ENCODE data around the gene ZNF780B.
A peak's percentile ranks its signal among the peaks of the same experiment; 100 is the strongest.

ZNF780B gene

DNA sequence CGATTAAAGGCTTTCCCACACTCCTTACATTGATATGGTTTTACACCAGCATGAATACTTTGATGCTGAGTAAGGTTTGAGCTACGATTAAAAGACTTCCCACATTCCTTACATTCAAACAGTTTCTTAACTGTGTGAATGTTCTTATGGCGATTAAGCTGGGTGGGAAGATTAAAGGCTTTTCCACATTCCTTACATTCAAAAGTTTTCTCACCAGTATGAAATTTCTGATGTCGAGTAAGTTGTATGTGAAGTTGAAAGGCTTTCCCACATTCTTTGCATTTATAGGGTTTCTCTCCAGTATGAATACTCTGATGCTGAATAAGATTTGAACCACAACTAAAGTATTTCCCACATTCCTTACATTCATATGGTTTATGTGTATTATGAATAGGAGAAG, 20.0 kb downstream of the ZNF780B start:
- DNase-seq: no peak

DNA sequence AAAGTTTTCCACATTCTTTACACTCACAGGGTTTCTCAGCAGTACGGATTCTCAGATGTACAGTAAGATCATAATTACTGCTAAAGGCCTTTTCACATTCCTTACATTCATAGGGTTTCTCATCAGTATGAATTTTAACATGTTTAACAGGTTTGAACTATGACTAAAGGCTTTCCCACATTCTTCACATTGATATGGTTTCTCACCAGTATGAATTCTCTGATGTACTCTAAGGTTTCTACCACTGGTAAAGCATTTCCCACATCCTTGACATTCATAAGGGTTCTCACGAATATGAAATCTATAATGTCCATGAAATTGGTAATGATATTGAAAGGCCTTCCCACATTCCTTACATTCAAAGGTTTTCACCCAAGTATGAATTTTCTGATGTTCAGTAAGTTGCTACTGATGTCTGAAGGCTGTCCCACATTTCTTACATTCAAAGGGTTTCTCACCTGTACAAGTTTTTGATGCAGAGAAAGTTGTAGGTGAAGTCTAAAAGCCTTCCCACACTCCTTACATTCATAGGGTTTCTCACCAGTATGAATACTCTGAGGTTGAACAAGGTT, 22.0 kb downstream of the ZNF780B start:
- DNase-seq: no peak

DNA sequence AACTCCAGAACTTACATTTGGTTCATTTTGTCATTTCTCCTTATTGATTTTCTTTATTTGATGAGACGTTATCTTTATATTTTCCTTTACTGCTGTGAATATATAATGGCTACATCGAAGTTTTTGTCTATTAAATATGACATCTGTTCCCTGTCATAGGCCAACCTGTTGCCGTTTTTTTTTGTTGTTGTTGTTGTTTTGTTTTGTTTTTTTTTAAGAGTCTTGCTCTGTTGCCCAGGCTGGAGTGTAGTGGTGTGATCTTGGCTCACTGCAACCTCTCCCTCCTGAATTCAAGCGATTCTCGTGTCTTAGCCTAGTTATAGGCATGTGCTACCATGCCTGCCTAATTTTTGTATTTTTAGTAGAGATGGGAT, 29.4 kb downstream of the ZNF780B start:
- DNase-seq: no peak

DNA sequence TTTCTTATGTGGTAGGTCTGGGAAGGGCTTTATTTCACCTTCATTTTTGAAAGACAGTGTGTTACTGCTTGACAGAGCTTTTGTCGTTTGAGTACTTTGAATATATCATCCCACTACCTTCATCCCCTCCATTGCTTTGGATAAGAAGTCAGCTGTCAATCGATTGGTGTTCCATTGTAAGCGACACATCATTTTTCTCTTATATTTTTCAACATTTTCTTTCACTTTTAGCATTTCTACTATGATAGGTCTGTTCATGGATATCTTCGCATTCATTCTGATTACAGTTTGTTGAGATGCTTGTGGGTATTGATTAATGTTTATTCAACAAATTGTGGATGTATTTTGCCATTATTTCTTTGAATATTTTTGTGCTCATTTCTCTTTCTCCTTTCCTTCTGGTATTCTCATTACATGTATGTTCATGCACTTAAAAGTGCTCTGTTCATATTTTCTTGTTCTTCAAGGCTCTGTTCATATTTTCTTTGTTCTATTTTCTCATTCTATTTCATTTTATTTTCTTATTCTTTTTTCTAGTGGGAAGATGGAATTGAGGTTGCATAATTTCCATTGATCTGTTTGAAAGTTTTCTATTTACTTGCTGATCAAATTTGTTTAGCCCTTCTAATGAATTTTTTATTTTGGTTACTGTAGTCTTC, 30.0 kb downstream of the ZNF780B start:
- DNase-seq: no peak

DNA sequence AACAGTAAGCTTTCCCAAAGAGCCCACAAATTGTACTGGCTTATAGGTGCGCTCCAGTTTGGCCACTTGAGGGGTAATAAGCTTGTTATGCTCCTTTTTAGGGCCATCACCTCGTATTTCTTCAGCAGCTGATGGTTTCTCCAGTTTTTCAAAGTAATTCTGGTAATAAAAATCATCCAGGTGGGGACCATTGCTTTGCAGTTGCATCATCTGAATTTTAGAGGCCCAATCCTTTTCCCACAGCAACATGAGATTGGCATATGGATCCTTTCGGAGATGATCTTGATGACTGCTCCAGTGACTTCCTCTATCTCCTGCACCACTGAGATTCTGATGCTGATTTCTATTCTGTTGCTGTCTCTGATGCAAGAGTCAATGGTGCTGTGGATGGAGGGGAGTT, 32.1 kb downstream of the ZNF780B start:
- DNase-seq: no peak

DNA sequence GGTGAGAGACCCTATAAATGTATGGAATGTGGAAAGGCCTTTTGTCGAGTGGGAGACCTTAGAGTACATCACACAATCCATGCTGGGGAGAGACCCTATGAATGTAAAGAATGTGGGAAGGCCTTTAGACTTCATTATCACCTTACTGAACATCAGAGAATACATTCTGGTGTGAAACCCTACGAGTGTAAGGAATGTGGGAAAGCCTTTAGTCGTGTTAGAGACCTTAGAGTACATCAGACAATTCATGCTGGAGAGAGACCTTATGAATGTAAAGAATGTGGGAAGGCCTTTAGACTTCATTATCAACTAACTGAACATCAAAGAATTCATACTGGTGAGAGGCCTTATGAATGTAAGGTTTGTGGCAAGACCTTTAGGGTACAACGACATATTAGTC, 42.0 kb downstream of the ZNF780B start:
- DNase-seq: no peak

DNA sequence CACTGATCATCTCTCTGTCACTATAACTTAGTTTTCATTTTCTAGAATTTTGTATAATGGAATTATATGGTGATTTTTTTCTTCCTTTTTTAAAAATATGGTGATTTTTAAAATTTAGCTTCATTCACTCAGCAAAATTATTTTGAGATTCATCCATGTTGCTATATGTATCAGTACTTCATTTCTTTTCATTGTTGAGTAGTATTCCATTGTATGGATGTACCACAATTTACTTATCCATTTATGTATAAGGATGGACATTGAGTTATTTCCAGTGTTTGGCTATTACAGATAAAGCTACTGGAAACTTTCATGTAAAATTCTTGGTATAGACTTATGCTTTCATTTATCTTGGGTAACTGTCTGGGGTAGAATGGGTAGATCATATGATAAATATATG, 46.4 kb downstream of the ZNF780B start:
- no peak for DNase-seq

DNA sequence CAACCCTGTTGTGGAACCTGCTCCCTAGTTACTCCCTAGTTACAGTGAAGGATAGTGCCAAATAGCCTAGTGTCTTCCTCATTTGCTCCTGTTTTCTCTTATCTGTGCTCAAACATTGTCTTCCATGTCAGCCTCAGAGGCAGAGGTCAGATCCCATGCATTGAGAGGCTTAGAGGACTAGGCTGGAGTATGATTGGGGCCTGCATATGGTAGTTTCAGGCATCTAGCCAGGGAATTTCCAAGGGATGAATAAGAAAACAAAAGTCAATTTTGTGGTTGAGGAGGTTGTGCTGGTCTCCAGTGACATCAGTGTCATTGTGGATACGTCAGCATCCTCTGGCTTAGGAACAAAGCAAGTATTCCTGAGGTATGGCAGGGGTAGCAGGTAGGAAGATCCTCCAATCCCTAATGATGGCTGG, 49.7 kb downstream of the ZNF780B start:
- DNase-seq: no peak

DNA sequence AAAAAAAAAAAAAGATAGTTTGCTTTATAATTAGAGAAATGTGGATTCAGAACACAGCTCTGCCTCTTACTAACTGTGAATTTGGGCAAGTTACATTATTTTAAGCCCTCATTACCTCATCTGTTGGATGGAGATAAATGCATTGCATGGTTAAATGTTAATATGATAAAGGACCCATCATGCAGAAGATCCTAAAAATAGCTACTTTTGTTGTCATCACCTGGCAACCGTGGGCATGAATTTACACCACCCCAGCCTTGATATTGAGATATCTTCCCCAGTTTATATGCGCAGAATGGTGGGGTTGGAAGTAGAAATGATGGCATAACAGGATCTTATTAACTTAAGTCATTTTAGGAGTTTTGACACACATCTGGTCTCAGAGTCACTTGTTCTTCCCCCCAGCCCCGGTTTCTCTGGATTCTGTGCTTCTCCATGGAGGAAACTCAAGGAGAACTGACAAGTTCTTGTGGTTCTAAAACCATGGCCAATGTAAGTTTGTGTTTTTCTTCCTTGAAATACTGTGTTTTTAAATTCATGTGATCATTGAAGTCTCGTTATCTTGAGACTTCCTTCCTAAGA, 50.2 kb downstream of the ZNF780B start:
- DNase-seq: no peak

DNA sequence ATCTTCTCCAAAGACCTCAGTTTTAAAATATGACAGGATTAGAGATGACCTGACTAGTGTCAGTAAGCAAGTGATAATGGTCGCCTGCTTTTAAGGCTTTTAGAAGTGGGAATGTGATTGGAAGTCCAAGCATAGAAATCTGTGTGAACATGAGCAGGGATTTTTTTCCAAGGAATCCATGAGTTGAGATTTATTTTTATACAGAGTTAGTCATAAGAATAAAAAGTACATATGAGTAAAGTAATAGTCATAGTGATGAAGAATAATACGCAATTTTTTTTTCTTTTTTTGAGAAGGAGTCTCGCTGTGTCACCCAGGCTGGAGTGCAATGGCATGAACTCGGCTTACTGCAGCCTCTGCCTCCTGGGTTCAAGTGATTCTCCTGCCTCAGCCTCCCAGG, 57.5 kb downstream of the ZNF780B start:
- no peak for DNase-seq

DNA sequence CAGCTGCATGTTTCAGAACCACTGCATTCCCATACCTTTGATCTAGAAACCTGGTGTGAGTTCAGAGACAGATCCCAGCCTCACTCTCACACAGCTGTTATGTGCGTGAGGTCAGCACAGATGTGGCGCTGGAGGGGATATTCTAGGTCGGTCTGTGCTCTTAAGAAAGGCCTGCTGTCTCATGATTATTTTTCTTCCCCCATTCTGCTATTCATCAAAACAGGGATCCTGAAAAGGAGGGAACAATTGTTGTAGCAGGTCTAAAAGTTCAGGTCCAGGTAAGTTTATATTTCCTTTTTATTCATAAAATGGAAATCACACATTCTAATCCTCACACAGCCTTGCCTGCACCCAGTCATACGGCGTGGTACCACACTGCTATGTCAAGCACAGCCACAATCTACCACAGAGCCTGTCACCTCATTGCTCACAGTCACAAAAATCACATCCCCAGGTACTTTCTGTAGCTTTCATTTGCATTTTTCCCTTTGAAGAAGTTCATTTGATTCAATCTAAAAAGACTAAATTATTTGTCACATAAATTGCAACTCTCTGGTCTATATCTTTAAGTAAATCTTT, 58.3 kb downstream of the ZNF780B start:
- DNase-seq: no peak

DNA sequence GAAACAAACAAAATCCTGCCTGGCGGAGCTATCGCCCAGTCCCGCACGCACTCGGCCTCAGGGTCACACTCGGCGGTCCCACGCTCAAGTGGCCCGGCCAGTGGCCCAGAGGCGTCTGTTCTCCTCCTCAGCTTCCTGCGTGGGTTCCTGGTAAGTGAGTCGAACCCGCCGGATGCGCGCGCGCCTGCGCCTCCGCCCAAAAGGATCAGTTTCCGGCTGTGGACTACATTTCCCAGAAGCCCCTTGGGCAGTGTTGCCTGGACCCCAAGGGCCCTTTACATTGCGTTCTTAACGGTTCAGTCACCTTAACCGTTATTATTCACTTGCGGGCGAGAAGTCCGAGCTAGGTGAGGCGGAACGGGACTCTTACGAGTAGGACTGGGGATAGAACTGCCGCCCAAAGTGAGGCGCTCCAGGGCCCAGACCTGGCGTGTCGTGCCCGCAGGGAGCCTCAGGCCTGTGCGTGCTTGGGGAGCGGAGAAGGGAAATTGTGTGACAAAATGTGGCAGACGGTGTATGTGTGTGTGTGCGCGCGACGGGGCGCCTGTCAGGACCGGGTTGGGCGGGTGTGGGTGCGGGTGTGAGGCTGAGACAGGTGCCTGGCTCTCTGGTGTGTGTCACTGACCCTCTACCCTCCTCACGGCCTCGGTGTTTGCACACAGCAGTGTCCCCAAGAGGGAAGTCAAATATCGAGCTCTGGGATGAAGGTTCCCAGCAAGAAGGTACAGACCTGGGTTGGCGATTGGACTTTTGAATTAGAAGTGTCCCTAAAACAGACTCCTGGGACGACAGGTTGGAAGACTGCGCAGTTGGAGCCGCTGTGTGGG, 59.0 kb downstream of the ZNF780B start, which contains the start of gene ZNF546:
Gene ZNF546, plus strand, starts transcription at position 250 of the 827 bp plus-strand sequence. CDS start 1,267 bp downstream, outside the sequence.
- DNase-seq: peak; percentile 86

DNA sequence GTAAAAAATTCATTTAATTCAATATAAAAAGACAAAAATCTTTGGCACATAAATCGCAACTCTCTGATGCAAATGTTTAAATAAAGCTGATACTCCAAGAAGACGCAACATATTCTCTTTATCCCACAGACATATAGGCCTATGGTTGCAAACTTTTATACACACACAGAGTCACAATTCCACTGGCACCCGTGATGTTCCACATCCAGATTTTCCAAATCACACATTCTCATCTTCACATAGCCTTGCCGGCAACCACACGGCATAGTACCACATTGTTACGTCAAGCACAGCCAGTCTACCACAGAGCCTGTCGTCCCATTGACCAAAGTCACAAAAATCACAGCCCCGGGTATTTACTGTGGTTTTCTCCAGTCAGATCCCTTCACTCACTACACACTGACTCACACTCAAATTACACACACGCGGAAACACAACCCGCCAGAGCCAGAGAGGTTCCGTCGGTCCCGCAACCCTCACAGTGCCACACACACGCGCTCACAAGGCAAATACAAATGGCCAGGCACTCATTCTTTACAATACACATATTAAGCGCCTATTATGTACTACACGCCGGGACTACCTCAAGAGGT, 59.7 kb downstream of the ZNF780B start:
- DNase-seq: peak; percentile 12

DNA sequence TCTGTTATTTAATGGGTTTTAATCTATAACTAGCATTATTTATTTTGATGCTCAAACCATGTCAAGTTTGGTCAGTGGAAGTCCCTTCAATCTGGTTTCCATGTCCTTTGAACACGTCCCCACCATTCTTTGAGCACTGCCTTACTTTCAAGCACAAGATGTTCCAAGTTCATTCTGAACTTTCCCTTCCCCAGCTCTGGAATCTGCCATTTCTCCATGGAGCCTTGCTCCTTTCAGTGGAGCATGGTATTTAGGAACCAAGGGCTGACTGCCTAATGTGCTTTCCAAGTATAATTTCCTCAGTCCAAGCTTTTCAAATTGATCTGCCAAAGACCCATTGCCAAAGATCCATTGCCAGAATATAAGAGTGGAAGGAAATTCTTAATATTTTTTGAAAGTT, 60.2 kb downstream of the ZNF780B start:
- no peak for DNase-seq

DNA sequence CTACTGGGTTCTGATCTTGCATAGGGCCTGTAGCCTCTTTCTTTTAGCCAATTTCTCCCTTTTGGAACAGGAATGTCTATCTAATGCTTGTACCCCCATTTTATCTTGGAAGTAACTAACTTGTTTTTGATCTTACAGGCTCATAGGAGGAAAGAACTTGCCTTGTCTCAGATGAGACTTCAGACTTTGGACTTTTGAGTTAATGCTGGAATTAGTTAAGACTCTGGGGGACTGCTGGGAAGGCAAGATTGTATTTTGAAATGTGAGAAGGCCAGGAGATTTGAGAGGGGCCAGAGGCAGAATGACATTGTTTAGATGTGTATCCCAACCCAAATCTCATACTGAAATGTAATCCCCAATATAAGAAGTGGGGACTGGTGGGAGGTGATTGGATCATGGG, 61.7 kb downstream of the ZNF780B start:
- no peak for DNase-seq

DNA sequence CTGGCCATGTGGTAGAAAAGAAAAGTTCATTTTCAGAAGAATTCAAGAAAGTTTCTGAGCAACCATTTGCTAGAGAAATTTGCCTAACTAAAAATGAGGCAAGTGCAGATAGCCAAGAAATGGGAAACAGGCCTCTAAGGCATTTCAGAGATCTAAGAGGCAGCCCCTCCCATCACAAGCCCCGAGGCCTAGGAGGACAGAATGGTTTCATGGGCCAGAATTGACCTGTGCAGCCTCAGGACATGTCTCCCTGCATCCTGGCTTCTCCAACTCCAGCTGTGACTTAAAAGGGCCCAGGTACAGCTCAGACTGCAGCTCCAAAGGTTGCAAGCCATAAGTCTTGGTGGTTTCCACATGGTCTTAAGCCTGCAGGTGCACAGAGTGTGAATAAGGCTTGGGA, 62.4 kb downstream of the ZNF780B start:
- DNase-seq: no peak

DNA sequence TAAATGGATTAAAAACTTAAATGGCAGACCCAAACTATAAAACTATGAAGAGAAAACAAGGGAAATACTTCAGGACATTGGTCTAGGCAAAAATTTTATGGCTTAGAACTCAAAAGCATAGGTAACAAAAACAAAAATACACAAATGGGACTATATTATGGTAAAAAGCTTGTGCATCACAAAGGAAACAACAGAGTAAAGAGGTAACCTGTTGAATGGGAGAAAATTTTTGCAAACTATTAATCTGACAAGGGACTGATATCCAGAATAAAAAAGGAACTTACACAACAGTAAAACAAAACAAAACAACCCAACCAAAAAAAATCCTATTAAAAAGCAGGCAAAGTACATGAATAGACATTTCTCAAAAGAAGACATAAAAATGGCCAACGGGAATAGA, 68.4 kb downstream of the ZNF780B start:
- no peak for DNase-seq

DNA sequence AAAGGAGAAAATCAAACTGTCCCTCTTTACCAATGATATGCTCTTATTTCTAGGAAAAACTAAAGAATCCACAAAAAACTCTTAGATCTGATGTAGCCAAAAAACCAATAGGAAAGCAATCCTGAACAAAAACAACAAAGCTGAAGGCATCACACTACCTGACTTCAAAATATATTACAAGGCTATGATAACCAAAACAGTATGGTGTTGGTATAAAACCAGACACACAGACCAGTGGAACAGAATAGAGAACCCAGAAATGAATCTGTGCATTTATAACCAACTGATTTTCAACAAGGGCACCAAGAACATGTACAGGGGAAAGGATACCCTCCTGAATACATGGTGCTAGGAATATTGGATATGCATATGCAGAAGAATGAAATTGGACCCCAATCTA, 68.9 kb downstream of the ZNF780B start:
- no peak for DNase-seq

DNA sequence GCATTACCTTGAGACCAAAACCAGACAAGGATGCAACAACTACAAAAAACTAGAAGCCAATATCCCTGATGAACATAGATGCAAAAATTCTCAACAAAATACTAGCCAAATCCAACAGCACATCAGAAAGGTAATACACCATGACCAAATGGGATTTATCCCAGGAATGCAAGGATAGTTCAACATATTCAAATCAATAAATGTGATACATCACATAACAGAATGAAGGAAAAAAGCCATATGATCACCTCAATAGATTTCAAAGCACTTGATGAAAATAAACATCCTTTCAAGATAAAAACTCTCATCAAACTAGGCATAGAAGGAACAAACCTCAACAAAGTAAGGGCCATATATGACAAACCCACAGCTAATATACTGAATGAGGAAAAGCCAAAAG, 69.4 kb downstream of the ZNF780B start:
- DNase-seq: no peak

DNA sequence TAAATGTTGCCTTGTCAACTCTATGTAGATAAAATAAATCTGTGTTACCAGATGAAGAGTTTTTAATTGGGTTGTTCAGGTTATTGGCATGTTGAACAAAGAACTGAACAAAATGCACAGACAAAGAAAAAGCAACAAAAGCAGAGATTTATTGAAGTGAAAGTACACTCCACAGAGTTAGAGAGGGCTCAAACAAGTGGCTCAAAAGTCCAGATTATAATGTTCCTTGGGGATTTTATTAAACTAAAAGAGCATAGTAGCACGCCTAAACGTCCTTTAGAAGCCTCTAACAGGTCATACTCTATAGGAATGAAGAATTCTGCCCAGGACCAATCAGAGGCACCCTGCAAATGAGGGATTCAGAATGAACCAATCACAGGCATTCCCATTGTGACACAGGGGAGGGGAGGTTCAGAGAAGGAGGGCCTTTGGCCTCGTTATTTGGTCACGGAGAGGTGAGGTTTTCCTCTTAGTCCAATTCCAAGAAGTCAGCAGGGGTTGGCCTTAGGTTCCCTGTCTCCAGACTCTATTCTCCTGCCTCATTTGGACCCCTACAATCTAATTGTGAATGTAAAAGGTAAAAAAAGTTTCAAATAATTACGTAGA, 72.2 kb downstream of the ZNF780B start:
- DNase-seq: no peak

DNA sequence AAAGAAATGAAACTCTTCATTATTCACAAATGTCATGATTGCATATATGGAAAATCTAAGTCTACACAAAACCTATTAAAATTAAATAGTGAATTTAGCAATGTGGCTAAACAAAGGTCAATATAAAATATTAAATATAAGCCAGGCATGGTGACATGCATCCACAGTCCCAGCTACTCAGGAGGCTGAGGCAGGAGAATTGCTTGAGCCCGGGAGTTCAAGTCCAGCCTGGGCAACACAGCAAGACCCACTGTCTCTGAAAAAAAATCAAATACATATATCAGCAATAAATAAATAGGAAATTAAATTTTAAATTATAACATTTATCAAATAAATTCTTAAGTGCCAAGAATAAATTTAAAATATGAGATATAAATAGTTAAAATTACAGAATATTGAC, 73.1 kb downstream of the ZNF780B start:
- DNase-seq: no peak

Data from effector CD4-positive, alpha-beta T cell (primary cell).